ENCODE results near the gene DAND5. TPM values are rescaled to one million over a fixed set of nuclear protein-coding genes. Genes with fewer than 3 reads are reported as not detected.
"Not testable (repeated sequence)": the region's sequence is repeated elsewhere in the genome, so short reads cannot be mapped to it uniquely, and the experiment has no call there.

DAND5 gene
- total RNA-seq, 4 donors from 2014 or later = 0.56 TPM; not detected in 3

- TF ChIP-seq CTCF (IDR thresholded peaks at IDR 0.05) = no peak
- ATAC-seq (ENCODE audit: low FRiP score) (no peak), DNase-seq (ENCODE audit: low spot score) (no peak)
These were observed 5.2 kb downstream of the DAND5 start for GRCh38 chr19:12974301-12975220.

- DNase-seq (ENCODE audit: low spot score) = no peak
- no peak for TF ChIP-seq CTCF (IDR thresholded peaks at IDR 0.05)
- ATAC-seq (ENCODE audit: low FRiP score) = no peak
These were observed 5.9 kb downstream of the DAND5 start for GRCh38 chr19:12975221-12975741.

GRCh38 chr19:12976109-12976508, 6.7 kb downstream of the DAND5 start:
- DNase-seq (ENCODE audit: low spot score); ATAC-seq (ENCODE audit: low FRiP score): not testable (repeated sequence)

- DNase-seq (ENCODE audit: low spot score) (no peak), ATAC-seq (ENCODE audit: low FRiP score) (no peak)
- no peak for TF ChIP-seq CTCF (IDR thresholded peaks at IDR 0.05)
These were observed 10.6 kb downstream of the DAND5 start for GRCh38 chr19:12979974-12980373.

- DNase-seq (ENCODE audit: low spot score) (no peak), ATAC-seq (ENCODE audit: low FRiP score) (no peak)
- no peak for TF ChIP-seq CTCF (IDR thresholded peaks at IDR 0.05)
These were observed 13.3 kb downstream of the DAND5 start for GRCh38 chr19:12982648-12983047.

- no peak for ATAC-seq (ENCODE audit: low FRiP score)
- no peak for TF ChIP-seq CTCF (IDR thresholded peaks at IDR 0.05)
- no peak for DNase-seq (ENCODE audit: low spot score)
These were observed 13.7 kb downstream of the DAND5 start for GRCh38 chr19:12983091-12983490.

GRCh38 chr19:12983542-12984142, 14.3 kb downstream of the DAND5 start:
- ATAC-seq (ENCODE audit: low FRiP score) (peak; percentile 68), DNase-seq (ENCODE audit: low spot score) (peak; percentile 56)
- peak in 2 of 3 donors; percentile 90 to 99 for TF ChIP-seq CTCF (IDR thresholded peaks at IDR 0.05)
